ENCODE data around the gene NAA60.
"Not testable (repeated sequence)": the region's sequence is repeated elsewhere in the genome, so short reads cannot be mapped to it uniquely, and the experiment has no call there.

Gene NAA60

GRCh38 chr16:3465301-3465700 is 21.8 kb downstream of the NAA60 start:
- no peak for DNase-seq

DNA sequence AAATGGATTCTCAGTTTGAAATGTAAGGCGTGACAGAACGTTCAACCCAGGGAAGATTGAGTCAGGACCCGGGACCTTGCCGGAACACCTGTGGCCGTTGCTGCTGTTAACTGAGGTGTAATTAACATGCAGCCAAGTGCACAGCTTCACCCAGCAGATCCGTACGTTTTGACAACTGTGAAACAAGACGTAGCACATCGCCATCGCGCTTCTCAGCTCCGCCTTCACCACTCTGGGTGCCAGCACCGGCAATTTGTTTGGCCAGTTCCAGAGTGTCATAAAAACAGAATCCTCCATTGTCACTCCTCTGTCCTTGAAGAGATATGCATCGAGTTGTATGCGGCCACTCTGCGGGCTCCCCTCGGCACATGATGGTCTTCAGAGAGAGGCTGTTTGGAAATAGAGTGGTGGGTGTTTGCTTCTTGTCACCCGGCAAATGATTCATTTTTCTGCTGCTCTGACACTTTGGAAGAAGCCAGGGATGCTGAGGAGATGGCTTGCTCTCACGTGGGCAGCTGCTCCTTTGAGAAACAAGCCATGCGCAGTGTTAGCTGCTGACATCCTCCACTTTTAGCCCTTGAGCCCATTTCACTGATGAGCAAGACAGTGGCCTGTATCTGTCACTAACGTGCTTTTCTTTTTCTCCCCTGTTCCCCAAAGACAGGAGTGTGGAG is 22.6 kb downstream of the NAA60 start:
- no peak for DNase-seq

GRCh38 chr16:3467182-3467581 is 23.7 kb downstream of the NAA60 start:
- no peak for DNase-seq

- DNase-seq = no peak
These were observed 24.4 kb downstream of the NAA60 start for GRCh38 chr16:3467921-3468320.

DNA sequence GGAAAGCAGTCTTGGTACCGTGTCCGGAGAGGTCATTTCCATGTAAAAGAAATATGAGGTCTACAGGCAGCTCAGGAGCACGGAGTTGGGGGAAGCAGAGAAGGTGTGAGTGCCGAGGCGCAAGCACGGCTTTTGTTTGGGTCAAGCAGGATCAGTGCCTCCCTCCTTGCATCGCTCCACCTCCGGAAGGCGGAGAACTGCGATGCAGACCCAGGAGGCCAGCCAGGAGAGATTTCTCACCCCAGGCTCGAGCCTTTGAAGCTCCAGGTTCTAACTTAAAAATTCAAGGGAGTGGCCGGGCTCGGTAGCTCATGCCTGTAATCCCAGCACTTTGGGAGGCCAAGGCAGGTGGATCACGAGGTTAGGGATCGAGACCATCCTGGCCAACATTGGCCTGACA is 25.0 kb downstream of the NAA60 start:
- DNase-seq = no peak

- no peak for DNase-seq
These were observed 26.3 kb downstream of the NAA60 start for GRCh38 chr16:3469736-3470135.

- DNase-seq = no peak
These were observed 27.2 kb downstream of the NAA60 start for GRCh38 chr16:3470723-3471122.

DNA sequence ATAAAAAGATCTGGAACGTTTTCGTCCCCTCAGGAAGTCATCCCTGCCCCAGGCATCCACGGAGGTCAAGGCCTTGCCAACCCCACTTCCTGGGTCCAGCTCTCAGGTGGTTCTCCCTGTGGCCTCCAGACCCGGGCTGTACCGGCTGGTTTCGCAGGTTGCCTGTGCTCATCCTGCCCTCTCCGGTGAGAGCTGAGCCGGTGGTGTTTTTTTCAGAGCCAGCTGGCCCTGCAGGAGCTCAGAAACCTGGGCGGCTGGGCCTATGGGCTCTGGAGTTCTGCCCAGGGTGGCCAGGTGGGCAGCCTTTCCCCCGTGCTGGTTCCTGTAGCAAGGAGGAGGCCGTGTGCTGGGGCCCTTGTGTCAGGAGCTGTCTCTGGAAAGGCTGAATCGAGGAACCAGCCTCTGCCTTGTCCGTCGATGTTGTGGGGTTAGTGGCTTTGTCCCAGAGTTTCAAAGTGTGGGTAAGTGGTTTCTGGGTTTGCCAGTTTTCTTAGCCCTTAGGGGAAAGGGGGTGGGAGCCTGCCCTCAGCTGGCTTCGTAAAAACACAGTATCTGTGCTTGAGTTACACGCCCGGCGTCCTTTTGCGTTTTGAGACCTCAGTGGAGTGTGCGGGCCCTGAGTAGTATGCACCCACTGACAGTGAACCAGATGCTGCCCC is 28.2 kb downstream of the NAA60 start:
- DNase-seq = no peak

- DNase-seq = no peak
These were observed 29.6 kb downstream of the NAA60 start for GRCh38 chr16:3472878-3473595.

DNA sequence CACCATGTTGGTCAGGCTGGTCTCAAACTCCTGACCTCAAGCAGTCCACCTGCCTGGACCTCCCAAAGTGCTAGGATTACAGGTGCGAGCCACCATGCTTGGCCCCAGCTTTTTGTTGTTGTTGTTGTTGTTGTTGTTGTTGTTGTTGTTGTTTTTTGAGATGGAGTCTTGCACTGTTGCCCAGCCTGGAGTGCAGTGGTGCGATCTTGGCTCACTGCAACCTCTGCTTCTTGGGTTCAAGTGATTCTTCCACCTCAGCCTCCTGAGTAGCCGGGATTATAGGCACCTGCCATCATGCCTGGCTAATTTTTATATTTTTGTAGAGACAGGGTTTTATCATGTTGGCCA is 30.1 kb downstream of the NAA60 start:
- DNase-seq = not testable (repeated sequence)

DNA sequence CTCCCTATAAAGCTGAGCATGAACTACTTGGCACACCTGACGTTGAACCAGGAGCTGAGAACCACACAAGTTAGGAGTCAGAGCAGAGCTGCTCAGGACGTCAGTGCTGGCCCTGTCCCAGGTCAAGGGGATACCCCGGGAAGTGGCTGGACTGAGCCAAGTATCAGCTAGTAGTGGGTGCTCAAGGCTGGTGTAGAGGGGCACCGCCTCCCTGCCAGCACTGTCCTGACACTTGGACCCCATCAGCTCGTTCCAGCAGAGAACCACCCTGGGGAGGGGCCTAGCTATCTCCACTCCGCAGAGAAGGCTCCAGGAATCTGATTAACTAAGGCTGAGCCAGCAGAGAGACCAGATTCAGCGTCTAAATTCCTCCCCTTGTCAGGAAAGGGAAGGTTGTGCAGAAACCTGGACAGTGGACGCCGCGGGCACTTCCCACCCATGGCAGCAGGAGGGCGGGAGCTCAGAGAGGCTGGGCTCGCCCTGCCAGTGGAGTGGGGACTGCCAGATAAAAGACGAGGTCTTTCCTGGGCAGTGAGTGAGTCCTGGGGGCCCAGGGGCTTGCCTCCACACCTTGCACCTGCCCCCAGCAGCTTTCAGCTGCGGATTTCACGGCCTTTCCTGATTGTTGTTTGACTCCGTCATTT is 30.8 kb downstream of the NAA60 start:
- DNase-seq = no peak

DNA sequence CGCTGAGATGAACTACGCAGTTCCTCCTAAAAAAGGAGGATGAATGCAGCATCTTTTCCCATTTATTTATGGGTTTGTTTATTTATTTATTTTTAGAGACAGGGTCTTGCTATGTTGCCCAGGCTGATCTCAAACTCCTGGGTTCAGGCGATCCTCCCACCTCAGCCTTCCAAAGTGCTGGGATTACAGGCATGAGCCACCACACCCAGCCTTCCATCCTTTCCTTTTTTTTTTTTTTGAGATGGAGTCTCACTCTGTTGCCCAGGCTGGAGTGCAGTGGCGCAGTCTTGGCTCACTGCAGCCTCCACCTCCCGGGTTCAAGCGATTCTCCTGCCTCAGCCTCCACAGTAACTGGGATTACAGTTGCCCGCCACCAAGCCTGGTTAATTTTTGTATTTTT is 31.4 kb downstream of the NAA60 start:
- not testable (repeated sequence) for DNase-seq

- DNase-seq = no peak
These were observed 32.3 kb downstream of the NAA60 start for GRCh38 chr16:3475604-3476375.

DNA sequence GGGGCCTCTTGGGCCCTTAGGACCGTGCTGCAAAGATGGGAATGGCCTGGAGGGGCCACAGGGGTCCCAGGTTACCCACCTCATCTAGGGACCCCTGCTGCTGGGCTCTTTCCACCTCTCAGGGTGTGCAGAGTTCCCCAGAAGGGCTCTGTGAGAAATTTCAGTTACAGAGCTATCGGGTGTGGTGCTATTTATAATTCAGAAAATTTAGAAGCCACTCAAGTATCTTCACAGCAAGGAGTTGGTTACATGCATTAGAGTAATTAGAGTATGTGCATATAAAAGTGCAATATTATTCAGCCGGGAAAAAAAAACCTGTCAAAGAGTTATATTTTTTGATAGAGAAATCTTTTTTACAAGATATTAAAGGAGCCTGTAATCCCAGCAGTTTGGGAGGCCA is 32.9 kb downstream of the NAA60 start:
- DNase-seq = no peak

- DNase-seq = no peak
These were observed 34.9 kb downstream of the NAA60 start for GRCh38 chr16:3478242-3478925.

DNA sequence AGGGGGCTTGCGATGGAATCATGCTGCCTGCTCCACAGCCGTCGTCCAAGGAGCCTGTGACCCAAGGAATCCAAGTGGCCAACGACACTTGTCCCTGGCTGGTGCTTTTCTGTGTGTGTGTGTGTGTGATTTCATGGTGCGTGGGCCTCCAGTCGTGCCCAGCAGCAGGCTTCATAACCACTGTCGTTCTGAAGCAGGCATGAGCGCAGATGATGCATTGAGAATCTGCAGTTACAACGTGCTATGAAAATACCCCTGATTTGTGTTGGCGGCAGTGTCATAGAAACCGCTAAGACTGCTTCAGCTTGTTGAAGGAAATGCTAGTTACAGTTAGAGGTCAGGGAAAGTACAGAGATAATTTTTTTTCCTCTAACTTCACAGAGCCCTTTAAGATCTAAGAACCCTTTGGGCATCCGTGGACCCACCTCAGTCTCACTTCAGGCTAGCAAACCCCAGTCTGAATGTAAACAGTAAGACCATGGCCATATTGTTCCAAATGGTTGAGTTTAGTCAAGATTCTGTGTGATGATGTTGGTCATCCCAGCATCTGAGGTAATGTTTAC is 36.3 kb downstream of the NAA60 start:
- no peak for DNase-seq

GRCh38 chr16:3480901-3481695 is 37.6 kb downstream of the NAA60 start:
- no peak for DNase-seq

- no peak for DNase-seq
These were observed 38.5 kb downstream of the NAA60 start for GRCh38 chr16:3481696-3482658.

- no peak for DNase-seq
These were observed 39.3 kb downstream of the NAA60 start for GRCh38 chr16:3482659-3483241.

Data from stimulated activated CD4-positive, alpha-beta T cell treated with anti-CD3 and anti-CD28 coated beads, Interleukin-12 subunit alpha, Interleukin-12 subunit beta, amount 100 ng/mL, for 4 hours (primary cell).